Measurements from ENCODE around the gene F10.

- TF ChIP-seq CTCF (conservative IDR thresholded peaks at IDR 0.05; ENCODE audit: low read depth, low read length) = no peak
- no peak for TF ChIP-seq EZH2 (IDR thresholded peaks at IDR 0.05; ENCODE audit: low read length, unreplicated experiment)
- TF ChIP-seq EZH2phosphoT487 (IDR thresholded peaks at IDR 0.05; ENCODE audit: borderline replicate concordance, low read length) = no peak
Observed at GRCh38 chr13:113109151-113110047, 13.2 kb upstream of the F10 start.

Data from PC-3 (cell line).